HG02678 (cell line): Measurements from ENCODE around the gene MUL1.
"Not testable (repeated sequence)": the region's sequence is repeated elsewhere in the genome, so short reads cannot be mapped to it uniquely, and the experiment has no call there.

ENCODE experiments used
- ATAC-seq: cut with Tn5 transposase; IDR thresholded peaks from one replicate; pipeline ENCODE4 v1.9.1; 2021; ENCODE audit warnings: mild to moderate bottlenecking, moderate library complexity; ENCODE audit not compliant: unreplicated experiment

Gene MUL1

DNA sequence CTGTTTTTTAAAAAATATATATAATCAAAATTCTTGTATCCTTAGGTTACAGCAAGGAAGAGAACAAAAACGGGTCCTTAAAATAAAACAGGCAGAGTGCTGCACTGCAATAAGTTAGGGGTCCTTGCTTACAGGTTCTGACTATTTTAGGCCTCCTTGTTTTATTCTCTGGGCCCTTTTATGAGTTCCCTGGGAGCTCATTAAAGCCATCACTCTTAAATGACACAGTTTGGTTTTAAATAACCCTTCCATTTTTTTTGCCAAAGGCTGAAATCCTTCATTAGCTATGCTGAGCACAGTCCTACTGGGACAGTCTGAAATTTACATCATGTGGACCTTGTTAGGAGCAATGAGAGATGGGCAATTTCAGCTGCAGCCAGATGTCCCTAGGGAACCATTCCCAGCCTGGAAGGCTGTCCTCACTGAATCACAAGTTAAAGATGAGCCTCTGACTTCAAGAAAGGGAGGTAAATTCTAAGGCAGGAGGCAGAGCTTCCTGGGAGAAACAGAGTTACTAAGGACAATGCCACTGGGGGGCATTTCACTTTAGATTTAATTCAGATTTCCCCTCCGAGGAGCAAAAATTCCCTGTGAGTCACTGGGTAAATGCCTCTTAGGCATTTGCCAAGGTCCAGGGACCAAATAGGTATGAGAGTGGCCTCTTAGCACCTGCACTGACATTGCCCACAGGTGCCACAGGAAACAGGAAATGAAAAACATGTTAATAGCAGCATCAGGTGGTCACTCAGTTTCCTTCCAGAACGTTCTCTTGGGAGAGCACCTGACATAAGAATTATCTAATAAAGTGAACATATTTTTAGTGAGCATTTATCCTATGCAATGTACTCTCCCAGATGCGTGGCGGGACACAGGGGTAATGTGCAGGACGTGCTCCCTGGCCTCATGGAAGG is 3.8 kb upstream of the MUL1 start:
- ATAC-seq, result no peak

DNA sequence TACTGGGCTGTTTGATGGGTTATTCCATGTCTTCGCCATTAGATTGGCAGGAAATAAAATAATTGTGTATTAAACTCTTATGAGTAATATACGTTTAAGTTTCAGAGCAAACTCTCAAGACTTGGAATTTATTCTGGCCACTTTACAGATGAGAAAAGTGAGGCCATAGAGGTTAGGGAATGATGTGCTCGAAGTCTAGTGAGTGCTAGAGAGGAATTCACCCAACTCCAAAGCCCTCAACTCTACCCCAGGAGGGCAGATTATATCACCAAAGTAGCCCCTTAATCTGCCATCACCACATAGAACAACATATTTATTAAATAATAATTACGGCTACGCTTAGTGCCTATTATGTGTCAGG is 440 bp upstream of the MUL1 start:
- ATAC-seq, result no peak

DNA sequence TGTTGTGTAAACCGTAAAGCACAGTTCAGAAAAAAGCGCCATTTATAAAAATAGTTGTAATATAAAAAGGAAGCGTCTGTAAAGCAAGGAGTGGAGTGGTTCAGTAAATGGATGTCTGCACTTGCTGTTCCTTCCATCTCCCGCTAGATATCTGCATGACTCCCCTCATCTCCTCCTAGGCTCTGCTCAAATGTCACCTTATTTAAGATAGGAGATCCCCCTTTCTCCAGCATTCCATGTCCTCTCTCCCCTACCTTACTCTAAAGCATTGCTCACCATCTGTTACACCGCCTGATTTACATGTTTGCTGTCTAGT is 745 bp downstream of the MUL1 start:
- ATAC-seq, result no peak

DNA sequence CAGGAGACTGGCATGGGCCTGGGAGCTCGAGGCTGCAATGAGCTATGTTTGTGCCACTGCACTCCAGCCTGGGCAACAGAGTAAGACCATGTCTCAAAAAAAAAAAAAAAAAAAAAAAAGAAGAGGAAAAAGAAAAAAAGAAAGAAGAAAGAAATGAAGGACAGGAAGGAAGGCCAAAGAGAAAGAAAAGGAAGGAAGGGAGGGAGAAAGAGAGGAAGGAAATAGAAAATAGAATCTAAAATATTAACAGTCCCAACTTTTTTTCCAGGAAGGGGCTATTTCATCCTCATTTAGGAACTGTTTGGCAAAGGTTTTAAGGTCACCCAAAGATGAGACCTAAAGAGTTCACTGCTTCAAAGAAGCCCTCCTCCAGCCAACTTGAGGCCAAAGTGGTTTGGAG is 2.5 kb downstream of the MUL1 start:
- ATAC-seq, result no peak

DNA sequence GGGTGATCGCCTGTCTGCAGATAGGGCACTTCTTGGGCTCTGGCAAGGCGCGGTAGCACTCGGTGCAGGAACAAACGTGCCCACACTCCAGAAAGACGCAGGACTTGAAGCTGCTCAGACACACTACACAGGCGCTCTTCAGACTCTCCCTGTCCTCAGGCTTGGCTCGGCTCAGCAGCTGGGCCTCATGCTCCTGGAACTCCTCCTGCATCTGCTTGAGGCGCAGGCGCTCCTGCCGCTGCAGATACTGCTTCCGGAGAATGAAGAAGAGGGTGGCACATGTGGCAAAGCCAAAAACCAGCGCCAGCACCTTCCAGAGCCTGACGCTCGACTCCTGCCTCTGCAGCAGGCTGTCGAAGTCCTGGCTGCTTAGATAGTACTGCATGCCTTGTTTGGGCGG is 7.2 kb downstream of the MUL1 start:
- no peak for ATAC-seq

DNA sequence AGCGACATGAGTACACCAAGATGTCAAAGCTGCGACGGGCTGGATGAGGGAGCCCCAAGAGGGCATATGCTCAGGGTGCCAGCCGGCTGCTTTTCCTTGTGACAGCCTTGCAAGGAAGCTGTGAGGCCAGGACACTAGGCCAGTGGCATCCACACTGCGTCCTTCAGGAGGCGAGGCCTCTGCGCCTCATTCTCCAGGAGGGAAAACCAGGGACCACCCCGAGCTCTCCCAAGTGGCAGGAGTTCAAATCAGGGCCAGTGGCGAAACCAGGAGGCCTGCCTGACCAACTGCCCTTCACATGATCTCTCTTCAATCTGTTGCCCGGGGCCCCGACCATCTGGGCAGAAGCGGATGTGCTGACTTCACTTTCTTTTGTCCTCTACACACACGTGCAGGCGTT is 8.2 kb downstream of the MUL1 start:
- ATAC-seq, result no peak

DNA sequence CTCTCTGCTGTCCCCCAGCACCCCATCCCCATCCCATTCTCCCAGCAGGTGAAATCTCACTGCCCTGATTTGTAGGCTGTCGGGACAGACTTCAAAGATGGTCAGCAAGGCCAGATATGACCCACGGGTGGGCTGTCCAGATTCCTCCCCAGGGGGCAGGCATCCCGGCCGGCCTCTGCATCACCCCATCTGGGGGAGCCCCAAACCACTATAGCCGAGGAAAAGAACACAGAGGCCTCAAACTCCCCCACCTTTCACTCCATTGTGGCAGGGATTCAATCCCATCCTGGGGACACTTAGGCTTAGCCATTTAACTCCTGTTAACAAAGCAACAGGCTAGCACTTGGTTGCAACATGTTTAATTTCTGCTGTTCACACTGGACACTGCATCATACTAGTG is 8.8 kb downstream of the MUL1 start:
- ATAC-seq, result no peak

DNA sequence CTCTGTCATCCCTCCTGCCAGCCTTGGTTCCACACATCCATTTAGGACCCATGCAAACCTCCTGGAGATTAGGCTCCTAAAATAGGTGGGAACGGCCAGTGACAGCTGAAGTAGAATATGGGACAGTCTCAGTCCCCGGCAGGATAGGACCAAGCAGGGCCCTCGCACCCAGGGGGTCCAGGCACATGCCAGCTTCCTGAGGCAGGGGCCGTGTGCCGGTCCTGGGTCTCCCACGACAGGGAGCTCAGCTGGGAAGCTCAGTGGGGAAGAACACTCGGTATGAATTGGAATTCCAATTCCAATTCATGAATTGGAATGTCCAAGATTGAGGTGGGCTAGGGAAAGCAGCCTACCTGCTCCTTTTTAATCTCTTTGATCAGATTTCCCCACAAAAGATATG is 9.8 kb downstream of the MUL1 start:
- ATAC-seq, result no peak

DNA sequence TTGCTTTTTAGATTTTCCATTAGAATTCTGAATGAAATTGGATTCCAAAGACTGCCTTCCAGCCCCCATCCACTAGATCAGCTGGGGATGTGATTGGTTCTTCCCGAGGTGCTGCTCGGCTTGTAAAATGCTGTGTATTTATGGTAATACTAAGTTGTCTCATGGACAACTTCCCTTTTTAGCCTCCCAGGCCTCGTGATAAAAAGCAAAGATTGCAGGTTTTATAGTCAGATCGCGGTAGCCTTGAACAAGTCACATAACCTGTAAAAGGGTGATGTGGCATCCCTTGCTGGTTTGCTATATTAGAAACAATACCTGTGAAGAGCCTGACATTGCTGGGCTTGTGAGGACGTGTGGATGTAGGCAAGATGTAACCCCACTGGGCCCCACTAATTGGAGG is 10.4 kb downstream of the MUL1 start:
- no peak for ATAC-seq

DNA sequence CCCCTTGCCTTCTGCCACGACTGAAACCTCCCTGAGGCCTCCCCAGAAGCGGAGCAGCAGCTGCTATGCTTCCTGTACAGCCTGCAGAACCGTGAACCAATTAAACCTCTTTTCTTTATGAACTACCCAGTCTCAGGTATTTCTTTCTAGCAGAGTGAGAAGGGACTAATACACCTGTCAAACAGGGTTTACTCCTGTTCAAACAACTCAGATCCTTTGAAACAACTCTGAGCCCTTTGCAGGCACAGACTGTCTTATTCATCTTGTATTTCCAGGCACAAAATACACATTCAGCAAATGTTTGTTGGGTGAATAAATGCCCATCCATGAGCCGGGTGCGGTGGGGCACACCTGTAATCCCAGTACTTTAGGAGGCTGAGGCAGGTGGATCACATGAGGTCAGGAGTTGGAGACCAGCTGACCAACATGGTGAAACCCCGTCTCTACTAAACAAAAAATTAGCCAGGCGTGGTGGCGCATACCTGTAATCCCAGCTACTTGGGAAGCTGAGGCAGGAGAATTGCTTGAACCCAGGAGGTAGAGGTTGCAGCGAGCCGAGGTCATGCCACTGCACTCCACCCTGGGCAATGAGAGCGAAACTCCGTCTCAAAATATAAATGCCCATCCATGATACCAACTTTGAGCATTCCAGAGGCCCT is 11.1 kb downstream of the MUL1 start:
- not testable (repeated sequence) for ATAC-seq

DNA sequence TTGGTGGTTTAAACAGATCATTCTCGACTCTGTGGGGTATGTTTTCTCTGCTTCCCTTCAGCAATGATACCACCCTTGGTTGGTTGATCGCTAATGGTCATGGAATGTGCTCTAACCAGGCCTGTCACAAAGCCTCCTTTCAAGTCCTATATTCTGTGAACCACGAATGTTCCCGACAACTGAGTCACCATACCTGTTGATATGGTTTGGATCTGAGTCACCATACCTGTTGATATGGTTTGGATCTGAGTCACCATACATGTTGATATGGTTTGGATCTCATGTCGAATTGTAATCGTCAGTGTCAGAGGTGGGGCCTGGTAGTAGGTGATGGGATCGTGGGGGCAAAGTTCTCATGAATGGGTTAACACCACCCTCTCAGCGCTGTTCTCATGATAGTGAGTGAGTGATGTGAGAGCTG is 11.7 kb downstream of the MUL1 start:
- no peak for ATAC-seq

DNA sequence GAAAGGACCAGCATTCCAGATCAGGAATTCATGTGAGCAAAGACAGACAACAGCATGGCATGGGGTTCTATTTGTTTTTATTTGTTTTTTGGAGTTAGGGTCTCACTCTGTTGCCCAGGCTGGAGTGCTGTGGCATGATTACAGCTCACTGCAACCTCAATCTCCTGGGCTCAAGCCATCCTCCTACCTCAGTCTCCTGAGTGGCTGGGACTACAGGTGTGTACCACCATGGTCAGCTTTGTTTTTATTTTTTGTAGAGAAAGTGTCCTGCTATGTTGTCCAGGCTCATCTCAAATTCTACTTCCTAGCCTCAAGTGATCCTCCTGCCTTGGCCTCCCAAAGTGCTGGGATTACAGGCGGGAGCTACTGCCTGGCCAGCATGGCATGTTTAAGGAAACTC is 12.3 kb downstream of the MUL1 start:
- ATAC-seq, result no peak

DNA sequence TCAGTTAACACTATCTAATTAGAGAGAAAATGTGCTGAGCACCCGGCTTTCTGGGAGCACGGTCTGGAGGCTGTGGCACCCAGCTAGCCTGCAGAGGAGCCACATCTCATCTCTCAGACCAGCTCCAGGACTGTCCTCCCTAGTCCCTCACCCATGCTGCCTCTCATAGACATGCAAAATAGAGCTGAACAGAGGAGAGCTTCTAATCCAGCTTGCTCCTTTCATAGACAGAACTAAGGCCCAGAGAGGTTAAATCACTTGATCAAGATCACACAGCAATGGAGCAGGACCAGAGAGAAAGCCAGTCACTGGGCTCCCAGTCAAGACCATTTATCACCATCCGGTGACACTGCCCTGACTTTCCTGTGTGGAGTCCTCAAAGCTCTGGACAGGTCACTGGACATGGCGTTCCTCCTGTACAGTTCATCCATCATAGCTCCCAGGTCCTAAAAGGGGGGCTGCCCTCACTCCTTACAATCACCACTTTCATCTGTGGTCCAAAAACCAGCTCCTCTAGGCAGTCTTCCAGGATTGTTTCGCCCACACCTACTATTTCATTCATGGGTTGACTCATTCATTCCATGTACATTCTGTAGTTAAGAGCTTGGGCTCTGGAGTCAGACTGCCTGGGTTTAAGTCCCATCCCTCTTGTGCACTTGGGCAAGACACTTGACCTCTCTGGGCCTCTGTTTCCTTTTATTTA is 13.2 kb downstream of the MUL1 start:
- no peak for ATAC-seq

DNA sequence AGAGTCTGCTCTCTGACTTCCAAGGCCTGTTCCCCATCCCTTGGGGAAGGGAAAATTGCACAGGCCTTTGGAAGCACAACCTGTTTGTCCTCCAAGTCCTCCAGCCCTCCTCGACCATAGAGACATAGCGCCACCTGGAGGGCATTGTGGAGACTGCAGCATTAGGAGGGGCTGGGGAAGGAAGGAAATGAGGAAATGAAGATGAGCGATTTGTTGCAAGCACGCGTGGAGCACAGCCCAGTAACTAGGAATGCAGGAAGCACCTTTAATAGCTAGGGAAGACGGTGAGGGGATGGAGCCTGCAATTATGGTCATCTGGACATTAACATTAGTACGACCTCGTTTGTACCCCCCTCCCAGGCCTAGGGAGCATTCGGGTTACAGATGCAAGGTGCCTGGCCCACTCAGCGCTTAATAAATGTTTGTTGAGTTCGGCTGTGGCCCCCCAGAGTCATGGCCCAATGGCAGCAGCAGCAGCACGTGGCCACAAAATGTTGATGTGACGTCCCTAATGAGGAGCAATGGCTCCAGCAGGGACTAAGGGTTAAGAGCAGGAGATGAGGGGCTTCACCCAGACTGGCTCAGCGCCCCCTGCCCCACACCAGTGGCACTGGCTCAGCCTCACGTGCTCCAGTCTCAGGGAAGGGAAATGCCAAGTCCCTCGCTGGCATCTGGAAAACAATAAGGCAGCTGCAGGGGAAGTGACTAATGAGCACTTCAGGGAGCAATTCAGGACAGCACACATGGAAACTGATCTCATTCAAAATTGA is 13.9 kb downstream of the MUL1 start:
- no peak for ATAC-seq

DNA sequence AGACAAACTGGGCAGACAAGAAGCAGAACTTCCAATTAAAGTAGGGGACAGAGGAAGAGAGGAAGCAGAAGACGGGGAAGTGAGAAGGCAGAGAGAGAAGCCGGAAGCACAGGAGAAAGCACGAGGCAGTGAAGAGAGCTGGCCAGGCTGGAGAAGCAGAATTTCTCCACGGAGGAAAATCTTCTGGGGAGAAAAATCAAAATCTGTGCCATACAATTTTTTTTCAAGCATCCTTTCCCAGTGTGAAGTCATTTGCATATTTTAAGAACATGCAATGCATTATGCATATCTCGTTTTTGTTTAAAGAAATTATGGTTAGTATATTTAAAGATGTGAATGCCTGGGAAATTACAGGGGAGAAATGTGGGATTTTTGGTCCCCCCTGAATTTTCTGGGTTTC is 14.6 kb downstream of the MUL1 start:
- no peak for ATAC-seq

DNA sequence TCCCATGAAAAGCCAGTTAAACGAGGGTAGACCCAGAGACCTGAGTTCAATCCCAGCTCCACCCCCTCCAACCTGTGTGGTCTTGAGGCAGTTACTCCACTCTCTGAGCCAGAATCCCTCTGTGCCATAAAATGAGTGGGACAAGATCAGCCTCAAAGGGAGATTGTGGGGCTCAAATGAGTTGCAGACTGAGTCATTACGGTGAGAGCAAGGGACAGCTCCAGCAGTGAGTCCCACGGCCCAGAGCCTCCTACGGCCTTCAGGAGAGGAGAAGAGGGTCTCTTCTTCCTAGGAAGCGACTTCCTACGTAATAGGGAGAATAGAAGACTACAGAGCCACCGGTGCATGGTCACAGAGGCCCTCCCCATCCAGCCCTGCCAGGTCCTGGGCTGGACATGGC is 15.2 kb downstream of the MUL1 start:
- no peak for ATAC-seq

DNA sequence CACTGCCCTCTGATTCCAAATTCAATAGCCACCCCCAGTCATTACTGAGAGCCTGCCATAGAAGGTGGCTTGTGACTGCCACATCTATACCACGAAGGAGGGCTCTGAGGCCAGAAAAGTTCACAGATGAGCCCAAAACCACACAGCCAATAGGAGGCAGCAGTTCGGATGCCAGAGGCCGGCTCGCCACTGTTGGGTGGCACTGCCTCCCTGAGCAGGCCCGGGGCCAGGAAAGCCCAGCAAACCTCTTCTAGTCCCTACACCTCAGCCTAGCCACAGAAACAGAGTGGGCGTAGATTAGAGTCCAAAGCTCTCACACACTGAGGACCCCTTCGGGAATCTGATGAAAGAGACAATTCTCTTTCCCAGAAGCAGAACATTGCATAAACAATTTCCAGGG is 16.1 kb downstream of the MUL1 start:
- no peak for ATAC-seq

DNA sequence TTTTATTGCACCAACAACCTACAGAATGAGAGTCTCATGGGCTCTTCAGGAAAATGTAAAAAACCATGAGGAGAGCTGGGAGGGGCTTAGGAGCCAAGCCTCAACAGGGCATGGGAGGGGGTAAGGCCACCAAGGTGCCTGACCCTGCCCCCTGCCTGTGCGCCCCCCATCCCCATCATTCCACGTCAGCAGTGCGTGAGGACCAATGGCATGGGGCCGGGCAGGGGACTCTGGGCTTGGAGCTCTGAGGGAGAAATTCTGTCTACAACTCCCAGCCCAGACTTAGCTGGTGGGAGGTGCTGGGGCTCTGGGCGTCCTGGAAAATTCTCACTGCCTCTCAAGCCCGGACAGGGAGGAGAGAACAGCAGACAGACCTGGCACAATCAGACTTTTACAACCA is 16.8 kb downstream of the MUL1 start:
- no peak for ATAC-seq

DNA sequence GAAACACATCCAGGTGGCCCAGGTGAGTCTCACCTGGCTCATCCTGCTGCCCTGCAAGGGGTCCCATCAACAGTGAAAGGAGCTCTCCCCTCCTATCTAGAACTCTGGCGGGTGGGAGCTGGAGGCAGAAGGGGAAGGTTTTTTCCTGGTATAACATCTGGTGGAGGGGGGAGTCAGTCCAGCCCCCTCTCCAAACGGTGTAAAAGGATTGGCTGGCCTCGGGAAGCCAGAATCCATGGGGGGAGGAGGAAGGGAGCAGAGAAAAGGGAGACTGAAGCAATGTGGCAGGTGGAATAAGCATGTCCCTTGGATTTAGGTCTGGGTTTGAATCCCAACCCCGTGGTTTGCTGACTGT is 20.7 kb downstream of the MUL1 start:
- no peak for ATAC-seq

DNA sequence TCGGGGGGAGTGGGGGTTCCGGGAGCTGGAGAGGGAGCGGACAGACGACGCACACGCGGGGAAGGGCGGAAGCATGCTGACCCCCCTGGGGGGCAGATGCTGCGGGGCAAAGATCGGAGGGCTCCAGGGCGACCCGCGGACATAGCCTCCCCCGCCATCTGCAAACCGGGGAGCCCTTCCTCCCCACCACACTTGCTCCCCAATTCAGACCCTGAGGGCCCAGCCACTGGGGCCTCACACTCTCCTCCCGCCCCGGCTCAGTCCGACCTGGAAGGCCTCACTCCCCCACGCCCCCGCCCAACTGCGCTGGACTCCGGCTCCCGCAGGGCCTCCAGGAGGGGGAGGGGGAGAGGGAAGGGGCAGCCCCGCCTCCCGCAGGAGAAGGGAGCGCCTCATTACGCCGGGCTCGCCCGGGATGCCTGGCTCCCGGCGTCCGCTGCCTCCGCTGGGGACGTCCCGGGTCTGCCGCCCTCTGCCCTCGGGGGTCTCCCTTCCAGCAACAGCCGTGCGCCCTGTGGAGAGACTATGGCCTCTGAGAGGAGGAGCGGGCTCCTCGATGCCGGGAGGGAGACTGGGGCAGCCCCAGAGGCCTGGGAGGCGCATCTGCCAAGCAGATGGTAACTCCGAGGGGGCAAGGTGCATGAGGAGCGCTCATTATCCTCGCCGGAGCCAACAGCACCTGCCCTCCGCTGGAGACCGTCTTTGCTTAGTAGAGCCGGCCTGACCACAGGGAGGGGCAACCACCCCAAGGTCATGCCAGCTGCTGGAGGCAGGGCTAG is 21.3 kb downstream of the MUL1 start:
- no peak for ATAC-seq
